IMR-90 (cell line): Measurements from ENCODE around the gene DNAJC4. TPM values are rescaled to one million over a fixed set of nuclear protein-coding genes. Genes with fewer than 3 reads are reported as not detected.

Experiments
- ATAC-seq: fragments of 200-7000 bp; cut with Tn5 transposase; 2 replicates; pipeline ENCODE4 v1.9.1; 2020; ENCODE audit warnings: low read depth, mild to moderate bottlenecking, moderate library complexity
- BruUV-seq: library from RNA; stranded (reverse); fragments of 400-500 nt; replicated peaks from 2 replicates; lab custom pipeline; 2021; lab: Mats Ljungman, UMichigan
- CTCF ChIA-PET: fragments of 300-600 bp; formaldehyde crosslinking; extraction: SDS; loops from one replicate; lab custom pipeline; 2021; ENCODE audit warnings: antibody characterized with exemption; lab: Yijun Ruan, JAX
- POLR2A ChIA-PET: fragments of 300-600 bp; sonication (Branson Sonifier 250); formaldehyde crosslinking; loops from one replicate; lab custom pipeline; 2022; ENCODE audit warnings: antibody characterized with exemption; ENCODE audit not compliant: unreplicated experiment; lab: Charles Lee
- DNase-seq: peaks from one replicate; pipeline ENCODE4 v3.0.0; 2013
- H2AFZ ChIP-seq: replicated peaks from 2 replicates; pipeline ENCODE3; 2013; ENCODE audit warnings: low read length, mild to moderate bottlenecking; ENCODE audit not compliant: poor library complexity
- H2AK5ac ChIP-seq: 2 replicates; pipeline ENCODE4 v1.6.1; 2013; ENCODE audit warnings: low read depth, low read length, inconsistent platforms
- H2AK9ac ChIP-seq: replicated peaks from 2 replicates; pipeline ENCODE3; 2013; ENCODE audit warnings: mild to moderate bottlenecking, low read depth, low read length, moderate library complexity; ENCODE audit not compliant: poor library complexity
- H2BK120ac ChIP-seq: 2 replicates; pipeline ENCODE4 v1.6.1; 2013; ENCODE audit warnings: low read depth, low read length, inconsistent platforms
- H2BK15ac ChIP-seq: 3 replicates; pipeline ENCODE4 v1.6.1; 2013; ENCODE audit warnings: low read depth, low read length, inconsistent platforms
- H2BK20ac ChIP-seq: 2 replicates; pipeline ENCODE4 v1.6.1; 2013; ENCODE audit warnings: low read depth, mild to moderate bottlenecking, inconsistent platforms, low read length, moderate library complexity
- H2BK5ac ChIP-seq: 2 replicates; pipeline ENCODE4 v1.6.1; 2013; ENCODE audit warnings: mild to moderate bottlenecking, low read depth, low read length, inconsistent platforms; ENCODE audit not compliant: poor library complexity, severe bottlenecking
- H3K14ac ChIP-seq: replicated peaks from 2 replicates; pipeline ENCODE4 v1.6.1; 2013; ENCODE audit warnings: low read depth, low read length, inconsistent platforms
- H3K18ac ChIP-seq: 2 replicates; pipeline ENCODE4 v1.6.1; 2013; ENCODE audit warnings: low read depth, low read length, control low read depth
- H3K23ac ChIP-seq: 2 replicates; pipeline ENCODE4 v1.6.1; 2013; ENCODE audit warnings: low read depth, low read length, inconsistent platforms
- H3K27ac ChIP-seq: 2 replicates; pipeline ENCODE4 v1.5.1; 2013; ENCODE audit warnings: mild to moderate bottlenecking, control low read depth, low read length; ENCODE audit not compliant: insufficient read depth
- H3K27me3 ChIP-seq: 2 replicates; pipeline ENCODE4 v1.6.1; 2013; ENCODE audit warnings: low read length; ENCODE audit not compliant: control insufficient read depth, insufficient read depth
- H3K36me3 ChIP-seq: 2 replicates; pipeline ENCODE4 v1.6.1; 2013; ENCODE audit warnings: low read length, mixed read lengths; ENCODE audit not compliant: control insufficient read depth, insufficient read depth
- H3K4ac ChIP-seq: 2 replicates; pipeline ENCODE4 v1.6.1; 2013; ENCODE audit warnings: low read depth, low read length, inconsistent platforms
- H3K4me1 ChIP-seq: 2 replicates; pipeline ENCODE4 v1.6.1; 2013; ENCODE audit warnings: low read length, mixed read lengths; ENCODE audit not compliant: control insufficient read depth, insufficient read depth
- H3K4me2 ChIP-seq: 2 replicates; pipeline ENCODE4 v1.6.1; 2013; ENCODE audit warnings: low read depth, mild to moderate bottlenecking, control low read depth, low read length, moderate library complexity
- H3K4me3 ChIP-seq: 2 replicates; pipeline ENCODE4 v1.5.1; 2013; ENCODE audit warnings: low read depth, mild to moderate bottlenecking, control low read depth, low read length, moderate library complexity; ENCODE audit not compliant: insufficient read depth
- H3K56ac ChIP-seq: 2 replicates; pipeline ENCODE4 v1.6.1; 2013; ENCODE audit warnings: low read length, inconsistent platforms; ENCODE audit not compliant: insufficient read depth; ENCODE audit errors: extremely low read depth
- H3K79me1 ChIP-seq, 2 experiments: 2 replicates each; pipeline ENCODE4 v1.6.1; 2013; ENCODE audit warnings: low read length in 2 of 2, inconsistent platforms in 1 of 2, low read depth in 1 of 2
- H3K9ac ChIP-seq: 2 replicates; pipeline ENCODE4 v1.6.1; 2013; ENCODE audit warnings: low read depth, low read length, control low read depth
- H3K9me1 ChIP-seq: 2 replicates; pipeline ENCODE4 v1.6.1; 2013; ENCODE audit warnings: low read length, inconsistent platforms; ENCODE audit not compliant: insufficient read depth
- H3K9me3 ChIP-seq: 2 replicates; pipeline ENCODE4 v1.6.1; 2013; ENCODE audit warnings: low read length; ENCODE audit not compliant: control insufficient read depth, insufficient read depth
- H4K20me1 ChIP-seq: 2 replicates; pipeline ENCODE4 v1.6.1; 2013; ENCODE audit warnings: low read length, inconsistent platforms; ENCODE audit not compliant: insufficient read depth
- H4K5ac ChIP-seq: 2 replicates; pipeline ENCODE4 v1.6.1; 2013; ENCODE audit warnings: mild to moderate bottlenecking, low read depth, low read length, control low read depth
- H4K8ac ChIP-seq, 2 experiments: 2 replicates each; pipeline ENCODE4 v1.6.1; 2013; ENCODE audit warnings: low read depth in 2 of 2, low read length in 2 of 2, control low read depth in 1 of 2, inconsistent platforms in 1 of 2
- H4K91ac ChIP-seq: 2 replicates; pipeline ENCODE4 v1.6.1; 2013; ENCODE audit warnings: low read depth, low read length, inconsistent platforms; ENCODE audit not compliant: insufficient read depth
- RFX5 ChIP-seq: IDR thresholded peaks from 2 replicates; pipeline ENCODE4 v1.8.0; 2012; ENCODE audit warnings: low read depth, mild to moderate bottlenecking, low read length, moderate library complexity
- WGBS, 2 experiments: methylation state at CpG; one replicate each; pipeline versions ENCODE4 v1.1.5 to v1.1.7; 2013; ENCODE audit warnings: missing lambda C conversion rate in 2 of 2; ENCODE audit not compliant: insufficient read length in 1 of 2; ENCODE audit errors: extremely low coverage in 2 of 2; 5-methylcytosine and 5-hydroxymethylcytosine counted together
- dilution Hi-C: fragments of 300-500 bp; cut with HindIII; formaldehyde crosslinking; loops from one replicate; pipeline ENCODE4 v1.14.3; 2018; ENCODE audit warnings: low sequenced_read_pairs; ENCODE audit not compliant: unreplicated experiment
- in situ Hi-C: fragments of 300-500 bp; cut with MboI; formaldehyde crosslinking; loops from 3 replicates; pipeline ENCODE4 v1.14.3; 2019; ENCODE audit warnings: low sequenced_read_pairs, inconsistent platforms, mixed read lengths
- intact Hi-C: fragments of 100-400 bp; cut with micrococcal nuclease; formaldehyde crosslinking; loops from 2 replicates; pipeline ENCODE4 v1.10.0; 2022
- polyA plus RNA-seq, 3 experiments: library from polyadenylated mRNA; depleted of rRNA; stranded (reverse); fragments of >200 nt; gene quantifications; 2 replicates each; pipeline ENCODE4 v1.2.3, GENCODE V29; 2012; ENCODE audit warnings: low replicate concordance in 1 of 3
- total RNA-seq: library from RNA; depleted of rRNA; stranded (reverse); fragments of >200 nt; gene quantifications from 2 replicates; pipeline ENCODE4 v1.2.3, GENCODE V29; 2012

DNAJC4 gene
- total and polyA plus RNA-seq, 2 of the 4 experiments (the other 2 are of a cell fraction), result 2.2 to 22.8 TPM

DNA sequence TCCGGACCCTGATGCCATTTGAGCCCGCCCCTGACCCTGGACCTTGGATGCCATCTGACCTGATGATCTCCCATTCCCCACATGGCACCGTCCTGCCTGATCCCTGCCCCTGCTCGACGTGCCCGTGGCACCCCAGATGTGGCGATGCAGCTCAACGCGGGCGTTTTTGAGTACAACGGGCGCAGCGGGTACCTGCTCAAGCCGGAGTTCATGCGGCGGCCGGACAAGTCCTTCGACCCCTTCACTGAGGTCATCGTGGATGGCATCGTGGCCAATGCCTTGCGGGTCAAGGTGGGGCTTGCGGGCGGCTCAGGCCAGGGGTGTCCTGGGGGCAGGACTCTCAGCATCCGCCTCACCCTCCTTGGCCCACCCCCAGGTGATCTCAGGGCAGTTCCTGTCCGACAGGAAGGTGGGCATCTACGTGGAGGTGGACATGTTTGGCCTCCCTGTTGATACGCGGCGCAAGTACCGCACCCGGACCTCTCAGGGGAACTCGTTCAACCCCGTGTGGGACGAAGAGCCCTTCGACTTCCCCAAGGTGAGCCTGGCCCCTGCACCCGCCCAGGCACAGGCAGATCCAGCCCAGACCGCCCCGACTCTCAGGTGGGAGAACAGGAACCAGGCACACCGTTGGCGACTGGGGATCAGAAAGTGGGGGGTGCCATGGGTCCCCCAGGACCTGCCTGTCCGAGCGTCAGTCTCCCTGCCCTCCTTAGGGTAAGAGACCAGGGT is 32.1 kb downstream of the DNAJC4 start:
- in situ Hi-C loops, result no loop called here
- DNase-seq (no peak), ATAC-seq (no peak)
- Histone ChIP-seq H3K18ac (no peak overlapping the region), H3K56ac (no peak overlapping the region), H3K27me3 (no peaks in the 10 kb centered on the region), H2AK9ac (peak overlapping the region; percentile 75), H2BK5ac (peak overlapping the region; percentile 34), H2AK5ac (0 out of 2 replicates have a peak overlapping the region, but pooled peaks have one; percentile 3), H3K36me3 (peaks cover 59% of the 10 kb centered on the region), H3K4me2 (no peak overlapping the region), H2BK20ac (no peak overlapping the region), H3K9me1 (0 out of 2 replicates have a peak, but pooled peaks cover 5% of the 10 kb centered on the region), H3K9ac (no peak overlapping the region), H3K14ac (no peak overlapping the region), H3K4ac (no peak overlapping the region), H2BK15ac (no peak overlapping the region), H3K4me3 (no peak overlapping the region), H3K23ac (no peak overlapping the region), H4K91ac (no peak overlapping the region), H3K4me1 (peaks cover 9% of the 10 kb centered on the region), H4K8ac (0 out of 4 replicates have a peak overlapping the region, but pooled peaks of 1 of the 2 experiments have one; percentile 61), H2AFZ (peak overlapping the region; percentile 40), H4K5ac (no peak overlapping the region), H3K27ac (no peak overlapping the region), H4K20me1 (no peaks in the 10 kb centered on the region), H2BK120ac (no peak overlapping the region), H3K9me3 (no peaks in the 10 kb centered on the region), H3K79me1 (peaks cover 7 to 30% of the 10 kb centered on the region in 2 experiments; a peak in 1 of 4 replicates)
- BruUV-seq, result no TSS peak
- ChIA-PET CTCF (no interaction called here), POLR2A (no interaction called here)
- TF ChIP-seq RFX5, result no peak
- dilution Hi-C loops, result no loop called here
- WGBS, 2 experiments, result 98% methylated on average over 30 of the region's 42 CpGs; no CpG with 5 or more reads in 1 of the 2 experiments
- intact Hi-C loops, result no loop called here
